Kidney (tissue), 14 donors: ENCODE measurements around the gene PALM. TPM values are rescaled to one million over a fixed set of nuclear protein-coding genes. Genes with fewer than 3 reads are reported as not detected.

Source experiments
- DNase-seq, 5 donors: peaks; one replicate each; pipeline ENCODE4 v3.0.0-alpha.2; 2013 to 2020
- FAIRE-seq: peaks from 2 replicates; lab custom pipeline; 2012; peaks lifted over from hg19 to GRCh38; lab: Jason Lieb, UNC
- H3K27ac ChIP-seq, 2 donors: one replicate each; pipeline ENCODE4 v1.7.0; 2013; ENCODE audit warnings: low read depth in 2 of 2, low read length in 2 of 2, inconsistent platforms in 1 of 2
- H3K27me3 ChIP-seq: one replicate; pipeline ENCODE4 v1.7.1; 2013; ENCODE audit warnings: low read length, inconsistent platforms; ENCODE audit not compliant: control insufficient read depth, insufficient read depth
- H3K36me3 ChIP-seq, 3 donors: one replicate each; pipeline versions ENCODE4 v1.7.0 to v1.7.1; 2013; ENCODE audit warnings: low read length in 3 of 3, control low read depth in 1 of 3, inconsistent platforms in 1 of 3; ENCODE audit not compliant: insufficient read depth in 3 of 3, control insufficient read depth in 2 of 3
- H3K4me1 ChIP-seq, 3 donors: one replicate each; pipeline versions ENCODE4 v1.7.0 to v1.7.1; 2013; ENCODE audit warnings: low read length in 3 of 3, inconsistent platforms in 1 of 3, low read depth in 1 of 3; ENCODE audit not compliant: control insufficient read depth in 2 of 3, insufficient read depth in 2 of 3
- H3K4me3 ChIP-seq, 3 donors: one replicate each; pipeline versions ENCODE4 v1.7.0 to v1.8.1; 2013; ENCODE audit warnings: low read length in 3 of 3, control low read depth in 1 of 3, inconsistent platforms in 1 of 3
- H3K9ac ChIP-seq, 3 donors: one replicate each; pipeline versions ENCODE4 v1.7.0 to v1.7.1; 2013; ENCODE audit warnings: low read length in 3 of 3, control low read depth in 1 of 3, inconsistent platforms in 1 of 3
- H3K9me3 ChIP-seq, 3 donors: one replicate each; pipeline versions ENCODE4 v1.7.0 to v1.7.1; 2013; ENCODE audit warnings: low read length in 3 of 3, control low read depth in 1 of 3, inconsistent platforms in 1 of 3; ENCODE audit not compliant: control insufficient read depth in 2 of 3, insufficient read depth in 1 of 3
- intact Hi-C: fragments of 100-400 bp; cut with DNase I; formaldehyde crosslinking; loops from one replicate; pipeline ENCODE4 v1.11.1; 2022
- polyA plus RNA-seq: library from polyadenylated mRNA; stranded (reverse); fragments of 350-450 nt; fragmentation: Illumina TruSeq; extraction: RNeasy Lipid Tissue Mini Kit (QIAGEN cat#74804); gene quantifications from one replicate; pipeline ENCODE4 v1.2.3, GENCODE V29; 2014; ENCODE audit warnings: low read depth, low replicate concordance; ENCODE audit not compliant: insufficient read depth
- total RNA-seq: library from RNA; stranded (reverse); fragmentation: NEBNext Ultra II Directional; extraction: Animal tissue kit (Norgen Biotek cat#: 25700); gene quantifications from one replicate; pipeline ENCODE4 v1.2.1, GENCODE V29; 2021
- TF ChIP-seq, protein P1 (sequence below): IDR thresholded peaks from 3 replicates; pipeline ENCODE4 v1.5.1; 2012; ENCODE audit warnings: mild to moderate bottlenecking, moderate library complexity, borderline replicate concordance; ENCODE audit not compliant: insufficient read depth; ENCODE audit errors: extremely low read depth
- donor health status: control.
- donor health status: control.
- donor health status: control.
- donor health status: control.
- donor health status: control.
- donor health status: DM: yes; HTN: yes; CAD: no.
- donor health status: Normal renal cell carcinoma (clear cell type).

Gene PALM
- total and polyA plus RNA-seq, 2 donors from 2014 or later = 49.4 to 92.3 TPM

DNA sequence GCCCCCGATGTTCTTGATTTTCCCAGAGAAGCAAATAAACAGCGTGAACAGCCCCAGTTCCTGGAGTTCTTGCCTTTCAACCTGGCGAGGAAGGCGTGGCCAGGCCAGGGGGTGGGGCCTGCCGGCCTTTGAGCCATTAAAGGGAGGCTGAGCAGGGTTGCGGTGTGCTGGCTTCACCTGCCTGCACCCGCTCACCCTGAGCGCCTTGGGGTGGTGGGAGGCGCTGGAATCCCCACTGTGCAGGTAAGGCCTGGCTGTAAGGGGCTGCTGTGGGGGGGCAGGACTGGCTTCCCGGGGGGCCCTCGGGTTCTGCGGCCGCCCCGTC lies 39.5 kb downstream of the PALM start:
- Histone ChIP-seq H3K9ac (no peak overlapping the region), H3K4me1 (peaks cover 0 to 6% (median 0%) of the 10 kb centered on the region in 3 donors)

DNA sequence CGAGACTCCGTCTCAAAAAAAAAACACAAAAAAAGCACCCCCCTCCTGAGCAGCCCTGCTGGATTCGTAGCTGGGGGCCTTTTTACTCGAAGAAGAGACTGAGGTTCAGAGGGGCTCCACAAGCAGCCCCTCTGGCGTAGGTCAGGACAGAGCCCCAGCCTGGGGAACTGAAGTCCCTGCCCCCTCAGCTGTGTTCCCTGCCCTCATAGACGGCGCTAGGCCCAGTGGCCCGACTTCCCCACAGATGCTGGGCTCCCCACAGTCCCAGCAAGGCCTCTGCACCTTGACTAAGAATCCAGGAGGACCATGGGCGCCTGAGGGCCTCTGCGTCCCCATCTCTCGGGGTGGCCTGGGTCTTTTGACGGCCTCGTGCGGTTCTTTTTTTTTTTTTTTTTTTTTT lies 41.1 kb downstream of the PALM start:
- TF ChIP-seq, protein P1, sequence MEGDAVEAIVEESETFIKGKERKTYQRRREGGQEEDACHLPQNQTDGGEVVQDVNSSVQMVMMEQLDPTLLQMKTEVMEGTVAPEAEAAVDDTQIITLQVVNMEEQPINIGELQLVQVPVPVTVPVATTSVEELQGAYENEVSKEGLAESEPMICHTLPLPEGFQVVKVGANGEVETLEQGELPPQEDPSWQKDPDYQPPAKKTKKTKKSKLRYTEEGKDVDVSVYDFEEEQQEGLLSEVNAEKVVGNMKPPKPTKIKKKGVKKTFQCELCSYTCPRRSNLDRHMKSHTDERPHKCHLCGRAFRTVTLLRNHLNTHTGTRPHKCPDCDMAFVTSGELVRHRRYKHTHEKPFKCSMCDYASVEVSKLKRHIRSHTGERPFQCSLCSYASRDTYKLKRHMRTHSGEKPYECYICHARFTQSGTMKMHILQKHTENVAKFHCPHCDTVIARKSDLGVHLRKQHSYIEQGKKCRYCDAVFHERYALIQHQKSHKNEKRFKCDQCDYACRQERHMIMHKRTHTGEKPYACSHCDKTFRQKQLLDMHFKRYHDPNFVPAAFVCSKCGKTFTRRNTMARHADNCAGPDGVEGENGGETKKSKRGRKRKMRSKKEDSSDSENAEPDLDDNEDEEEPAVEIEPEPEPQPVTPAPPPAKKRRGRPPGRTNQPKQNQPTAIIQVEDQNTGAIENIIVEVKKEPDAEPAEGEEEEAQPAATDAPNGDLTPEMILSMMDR = no peak
- Histone ChIP-seq H3K27ac (no peak overlapping the region), H3K4me3 (no peak overlapping the region), H3K9ac (no peak overlapping the region), H3K36me3 (no peaks in the 10 kb centered on the region), H3K27me3 (no peaks in the 10 kb centered on the region), H3K9me3 (no peaks in the 10 kb centered on the region), H3K4me1 (peaks cover 0 to 7% (median 0%) of the 10 kb centered on the region in 3 donors)
- DNase-seq (no peak), FAIRE-seq (no peak)
- intact Hi-C loops = no loop called here

More for the DNA sequence above, 39.5 kb downstream of the PALM start:
- intact Hi-C loops = no loop called here
- TF ChIP-seq, protein P1 = no peak
- Histone ChIP-seq H3K36me3 (no peaks in the 10 kb centered on the region), H3K9me3 (no peaks in the 10 kb centered on the region), H3K4me3 (no peak overlapping the region), H3K27me3 (no peaks in the 10 kb centered on the region), H3K27ac (no peak overlapping the region)
- DNase-seq (no peak), FAIRE-seq (no peak)

DNA sequence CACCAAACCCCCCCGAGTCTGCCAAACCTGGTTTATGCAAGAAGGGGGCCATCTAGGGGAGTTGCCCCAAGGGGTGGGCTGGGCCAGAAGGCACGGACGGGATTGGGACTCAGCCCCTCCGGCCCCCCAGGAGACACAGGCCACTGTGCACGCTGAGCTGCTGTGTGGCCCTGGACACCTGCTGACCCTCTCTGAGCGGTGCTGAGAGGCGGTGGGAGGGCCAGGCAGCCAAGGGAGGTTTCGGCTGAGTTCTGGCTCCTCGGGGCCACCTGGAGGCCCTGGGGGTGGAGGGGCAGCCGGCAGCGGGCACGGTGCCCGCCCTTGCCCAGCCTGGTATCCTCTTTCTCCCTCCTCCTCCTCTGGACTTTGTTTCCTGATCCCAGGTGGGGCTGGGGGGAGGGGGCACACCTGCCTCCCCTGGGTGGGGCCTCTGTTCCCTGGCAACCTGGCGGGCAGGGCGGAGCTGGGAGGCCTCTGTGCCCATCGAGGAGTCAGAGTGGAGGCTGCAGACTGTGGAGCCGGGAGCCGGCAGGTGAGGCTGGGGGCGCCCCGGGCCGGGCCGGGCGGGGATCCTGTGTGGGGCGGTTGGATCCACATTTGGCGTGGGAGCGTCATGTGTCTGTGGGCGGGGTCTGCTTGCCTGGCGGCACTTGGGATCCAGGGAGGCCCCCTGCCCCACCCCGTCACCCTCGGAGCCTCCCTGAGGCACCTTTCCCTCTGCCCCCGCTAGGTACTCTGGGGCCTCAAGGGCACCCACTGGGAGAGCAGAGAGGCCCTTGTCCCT lies 42.1 kb downstream of the PALM start, which contains the start of gene MISP:
Gene MISP, plus strand, starts transcription at position 473 of the 784 bp plus-strand sequence. CDS start 5,835 bp downstream, outside the sequence.
- H3K4me3 ChIP-seq = peak within 1 kb of the TSS in 2 of 3 donors; percentile 24 to 47
- H3K27me3 ChIP-seq = no peaks in the 10 kb centered on the region
- H3K9ac ChIP-seq = no peak within 1 kb of the TSS
- DNase-seq (peak; percentile 53 to 94 (median 84)), FAIRE-seq (no peak)
- no peak within 1 kb of the TSS for H3K27ac ChIP-seq
- intact Hi-C loops = no loop called here
- TF ChIP-seq, protein P1 = no peak
- H3K9me3 ChIP-seq = no peaks in the 10 kb centered on the region
- H3K36me3 ChIP-seq = no peaks in the 10 kb centered on the region
- H3K4me1 ChIP-seq = peaks cover 0 to 8% (median 0%) of the 10 kb centered on the region in 3 donors
